Measurements from ENCODE around the gene IDE. TPM values are rescaled to one million over a fixed set of nuclear protein-coding genes. Genes with fewer than 3 reads are reported as not detected.

Gene IDE
- total and polyA plus RNA-seq, 10 of the 15 experiments (the other 5 are each of a cell fraction or from before 2014, with no cell fraction given): 11.6 to 54.5 (median 33.6) TPM

DNA sequence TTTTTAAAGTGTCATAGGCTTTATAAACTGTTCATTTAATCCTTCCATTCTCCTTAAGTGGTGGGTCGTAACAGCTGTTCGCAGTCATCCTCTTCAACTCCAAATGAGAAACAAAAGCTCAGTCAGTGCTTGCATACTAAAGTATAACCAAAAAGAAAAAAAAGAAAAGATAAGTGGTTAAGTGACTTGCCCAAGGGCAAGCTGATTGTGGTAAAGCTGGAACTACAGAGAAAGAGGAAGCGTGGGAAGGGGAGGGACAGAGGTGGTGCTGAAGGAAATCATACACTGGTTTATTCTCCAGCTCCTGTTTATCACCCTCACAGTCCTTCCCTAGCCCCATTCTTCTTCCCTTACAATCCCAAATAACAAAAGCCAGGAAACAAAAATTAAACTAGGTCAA, 29.6 kb downstream of the IDE start:
- H3K27me3 ChIP-seq (replicated peaks in 1 of 2; ENCODE audit: control insufficient read depth in 2 of 2, insufficient read depth in 2 of 2, low read length in 1 of 2): no peaks in the 10 kb centered on the region
- H3K27ac ChIP-seq (ENCODE audit: control insufficient read depth, insufficient read depth): no peak overlapping the region
- H3K79me2 ChIP-seq (ENCODE audit: control insufficient read depth, insufficient read depth, low read length): peaks cover 4% of the 10 kb centered on the region
- CTCF ChIA-PET: interaction anchor here (0.7 to 4.1 kb wide), 4 partner anchors 11 to 30 kb away, joined by 3 to 14 read pairs (median 8); partner anchors contain the start of gene IDE
- RAD21 ChIA-PET (ENCODE audit: unreplicated experiment): interaction anchor here (1.0 kb wide), 1 partner anchor 29 kb away, joined by 5 read pairs; the partner anchor contains the start of gene IDE
- SMC1A ChIA-PET (ENCODE audit: uncharacterized antibody, unreplicated experiment): interaction anchor here (0.7 to 1.4 kb wide), 4 partner anchors 8 to 277 kb away, joined by 3 read pairs; no protein-coding TSS in a partner anchor
- 70% methylated on average over 3 of the region's 3 CpGs for WGBS (ENCODE audit: insufficient coverage, insufficient replicate concordance, low lambda C conversion rate, missing lambda C conversion rate)
- H3K4me1 ChIP-seq (ENCODE audit: control insufficient read depth, insufficient read depth, low read length): peaks cover 8% of the 10 kb centered on the region
- no peak overlapping the region for H3K9ac ChIP-seq (ENCODE audit: control insufficient read depth, insufficient read depth, low read length)
- no peaks in the 10 kb centered on the region for H3K9me3 ChIP-seq (replicated peaks; ENCODE audit: control insufficient read depth, insufficient read depth, low read length)
- no peak overlapping the region for H3K4me3 ChIP-seq
- no peaks in the 10 kb centered on the region for H4K20me1 ChIP-seq (ENCODE audit: control insufficient read depth, insufficient read depth)
- no TSS peak for BruUV-seq (replicated peaks)
- intact Hi-C loops (cut with micrococcal nuclease; ENCODE audit: unreplicated experiment) (no loop called here), in situ Hi-C loops (cut with MboI) (no loop called here)
- no peak for TF ChIP-seq KDM1A (IDR thresholded peaks at IDR 0.05; ENCODE audit: borderline replicate concordance)
- peak; percentile 70 for TF ChIP-seq RUNX3 (IDR thresholded peaks at IDR 0.05; ENCODE audit: low read length)
- TF ChIP-seq ZNF384 (IDR thresholded peaks at IDR 0.05; ENCODE audit: borderline replicate concordance, low read depth, low read length): peak; percentile 67; the same call in 1 of the 2 replicates
- peak; percentile 87; the same call in 1 of the 2 replicates for TF ChIP-seq SPI1 (IDR thresholded peaks at IDR 0.05; ENCODE audit: borderline replicate concordance, insufficient read depth, low read depth, low read length)
- peak; percentile 50; the same call in 1 of the 2 replicates for TF ChIP-seq IKZF1 (conservative IDR thresholded peaks at IDR 0.05)
- TF ChIP-seq IKZF2 (IDR thresholded peaks at IDR 0.05): peak; percentile 63 to 74; a peak in 3 of 4 replicates
- TF ChIP-seq, protein P1, sequence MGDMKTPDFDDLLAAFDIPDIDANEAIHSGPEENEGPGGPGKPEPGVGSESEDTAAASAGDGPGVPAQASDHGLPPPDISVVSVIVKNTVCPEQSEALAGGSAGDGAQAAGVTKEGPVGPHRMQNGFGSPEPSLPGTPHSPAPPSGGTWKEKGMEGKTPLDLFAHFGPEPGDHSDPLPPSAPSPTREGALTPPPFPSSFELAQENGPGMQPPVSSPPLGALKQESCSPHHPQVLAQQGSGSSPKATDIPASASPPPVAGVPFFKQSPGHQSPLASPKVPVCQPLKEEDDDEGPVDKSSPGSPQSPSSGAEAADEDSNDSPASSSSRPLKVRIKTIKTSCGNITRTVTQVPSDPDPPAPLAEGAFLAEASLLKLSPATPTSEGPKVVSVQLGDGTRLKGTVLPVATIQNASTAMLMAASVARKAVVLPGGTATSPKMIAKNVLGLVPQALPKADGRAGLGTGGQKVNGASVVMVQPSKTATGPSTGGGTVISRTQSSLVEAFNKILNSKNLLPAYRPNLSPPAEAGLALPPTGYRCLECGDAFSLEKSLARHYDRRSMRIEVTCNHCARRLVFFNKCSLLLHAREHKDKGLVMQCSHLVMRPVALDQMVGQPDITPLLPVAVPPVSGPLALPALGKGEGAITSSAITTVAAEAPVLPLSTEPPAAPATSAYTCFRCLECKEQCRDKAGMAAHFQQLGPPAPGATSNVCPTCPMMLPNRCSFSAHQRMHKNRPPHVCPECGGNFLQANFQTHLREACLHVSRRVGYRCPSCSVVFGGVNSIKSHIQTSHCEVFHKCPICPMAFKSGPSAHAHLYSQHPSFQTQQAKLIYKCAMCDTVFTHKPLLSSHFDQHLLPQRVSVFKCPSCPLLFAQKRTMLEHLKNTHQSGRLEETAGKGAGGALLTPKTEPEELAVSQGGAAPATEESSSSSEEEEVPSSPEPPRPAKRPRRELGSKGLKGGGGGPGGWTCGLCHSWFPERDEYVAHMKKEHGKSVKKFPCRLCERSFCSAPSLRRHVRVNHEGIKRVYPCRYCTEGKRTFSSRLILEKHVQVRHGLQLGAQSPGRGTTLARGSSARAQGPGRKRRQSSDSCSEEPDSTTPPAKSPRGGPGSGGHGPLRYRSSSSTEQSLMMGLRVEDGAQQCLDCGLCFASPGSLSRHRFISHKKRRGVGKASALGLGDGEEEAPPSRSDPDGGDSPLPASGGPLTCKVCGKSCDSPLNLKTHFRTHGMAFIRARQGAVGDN (IDR thresholded peaks at IDR 0.05): no peak
- TF ChIP-seq, protein P2, sequence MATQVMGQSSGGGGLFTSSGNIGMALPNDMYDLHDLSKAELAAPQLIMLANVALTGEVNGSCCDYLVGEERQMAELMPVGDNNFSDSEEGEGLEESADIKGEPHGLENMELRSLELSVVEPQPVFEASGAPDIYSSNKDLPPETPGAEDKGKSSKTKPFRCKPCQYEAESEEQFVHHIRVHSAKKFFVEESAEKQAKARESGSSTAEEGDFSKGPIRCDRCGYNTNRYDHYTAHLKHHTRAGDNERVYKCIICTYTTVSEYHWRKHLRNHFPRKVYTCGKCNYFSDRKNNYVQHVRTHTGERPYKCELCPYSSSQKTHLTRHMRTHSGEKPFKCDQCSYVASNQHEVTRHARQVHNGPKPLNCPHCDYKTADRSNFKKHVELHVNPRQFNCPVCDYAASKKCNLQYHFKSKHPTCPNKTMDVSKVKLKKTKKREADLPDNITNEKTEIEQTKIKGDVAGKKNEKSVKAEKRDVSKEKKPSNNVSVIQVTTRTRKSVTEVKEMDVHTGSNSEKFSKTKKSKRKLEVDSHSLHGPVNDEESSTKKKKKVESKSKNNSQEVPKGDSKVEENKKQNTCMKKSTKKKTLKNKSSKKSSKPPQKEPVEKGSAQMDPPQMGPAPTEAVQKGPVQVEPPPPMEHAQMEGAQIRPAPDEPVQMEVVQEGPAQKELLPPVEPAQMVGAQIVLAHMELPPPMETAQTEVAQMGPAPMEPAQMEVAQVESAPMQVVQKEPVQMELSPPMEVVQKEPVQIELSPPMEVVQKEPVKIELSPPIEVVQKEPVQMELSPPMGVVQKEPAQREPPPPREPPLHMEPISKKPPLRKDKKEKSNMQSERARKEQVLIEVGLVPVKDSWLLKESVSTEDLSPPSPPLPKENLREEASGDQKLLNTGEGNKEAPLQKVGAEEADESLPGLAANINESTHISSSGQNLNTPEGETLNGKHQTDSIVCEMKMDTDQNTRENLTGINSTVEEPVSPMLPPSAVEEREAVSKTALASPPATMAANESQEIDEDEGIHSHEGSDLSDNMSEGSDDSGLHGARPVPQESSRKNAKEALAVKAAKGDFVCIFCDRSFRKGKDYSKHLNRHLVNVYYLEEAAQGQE (IDR thresholded peaks at IDR 0.05; ENCODE audit: low read depth, low read length): peak; percentile 51; the same call in 1 of the 2 replicates
- H2AFZ ChIP-seq (ENCODE audit: control insufficient read depth, low read depth, low read length): no peak overlapping the region
- POLR2A ChIA-PET: interaction anchor here (0.6 kb wide), 2 partner anchors 738 to 1859 kb away, joined by 3 to 5 read pairs; no protein-coding TSS in a partner anchor
- FAIRE-seq (no peak), DNase-seq (ENCODE audit: low read depth, low spot score) (peak; percentile 35), ATAC-seq (peak; percentile 78)
- H3K4me2 ChIP-seq (ENCODE audit: control insufficient read depth, insufficient read depth): 0 out of 2 replicates have a peak overlapping the region, but pooled peaks have one; percentile 20
- H3K36me3 ChIP-seq (ENCODE audit: control insufficient read depth in 2 of 2, insufficient read depth in 2 of 2, low read length in 1 of 2): peaks cover 1 to 6% of the 10 kb centered on the region in 2 experiments; a peak in 1 of 4 replicates

All from GM12878 (cell line).